ENCODE data around the gene DHX38. TPM values are rescaled to one million over a fixed set of nuclear protein-coding genes. Genes with fewer than 3 reads are reported as not detected.

Gene DHX38
- total RNA-seq, 3 donors from 2014 or later: 50.2 to 60.6 (median 53.7) TPM

DNA sequence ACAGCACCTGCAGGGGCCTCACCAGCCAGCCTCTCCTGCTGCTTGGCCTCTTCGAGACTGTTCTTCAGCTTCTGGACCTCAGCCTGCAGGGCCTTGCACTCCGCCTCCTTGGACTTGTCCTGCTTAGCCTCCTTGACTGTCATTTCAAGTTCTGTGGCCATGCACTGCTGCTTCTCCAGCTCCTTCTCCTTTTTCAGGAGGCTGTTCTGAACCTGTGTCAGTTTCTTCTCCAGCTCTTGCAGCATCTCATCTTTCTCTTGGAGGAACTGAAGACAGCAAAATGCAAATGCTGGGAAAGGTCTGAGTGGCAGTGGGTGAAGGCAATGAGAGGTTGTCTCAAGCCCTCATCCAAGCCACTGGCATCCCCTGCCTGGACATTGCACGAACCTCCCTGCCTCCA is 39.1 kb downstream of the DHX38 start:
- DNase-seq (ENCODE audit: low spot score in 2 of 2): no peak
- H3K36me3 ChIP-seq: no peaks in the 10 kb centered on the region
- H3K27ac ChIP-seq: no peak overlapping the region
- no peaks in the 10 kb centered on the region for H3K9me3 ChIP-seq
- TF ChIP-seq POLR2AphosphoS5 (IDR thresholded peaks at IDR 0.05) (no peak), POLR2A (IDR thresholded peaks at IDR 0.05) (no peak)
- TF ChIP-seq, protein P1, sequence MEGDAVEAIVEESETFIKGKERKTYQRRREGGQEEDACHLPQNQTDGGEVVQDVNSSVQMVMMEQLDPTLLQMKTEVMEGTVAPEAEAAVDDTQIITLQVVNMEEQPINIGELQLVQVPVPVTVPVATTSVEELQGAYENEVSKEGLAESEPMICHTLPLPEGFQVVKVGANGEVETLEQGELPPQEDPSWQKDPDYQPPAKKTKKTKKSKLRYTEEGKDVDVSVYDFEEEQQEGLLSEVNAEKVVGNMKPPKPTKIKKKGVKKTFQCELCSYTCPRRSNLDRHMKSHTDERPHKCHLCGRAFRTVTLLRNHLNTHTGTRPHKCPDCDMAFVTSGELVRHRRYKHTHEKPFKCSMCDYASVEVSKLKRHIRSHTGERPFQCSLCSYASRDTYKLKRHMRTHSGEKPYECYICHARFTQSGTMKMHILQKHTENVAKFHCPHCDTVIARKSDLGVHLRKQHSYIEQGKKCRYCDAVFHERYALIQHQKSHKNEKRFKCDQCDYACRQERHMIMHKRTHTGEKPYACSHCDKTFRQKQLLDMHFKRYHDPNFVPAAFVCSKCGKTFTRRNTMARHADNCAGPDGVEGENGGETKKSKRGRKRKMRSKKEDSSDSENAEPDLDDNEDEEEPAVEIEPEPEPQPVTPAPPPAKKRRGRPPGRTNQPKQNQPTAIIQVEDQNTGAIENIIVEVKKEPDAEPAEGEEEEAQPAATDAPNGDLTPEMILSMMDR (IDR thresholded peaks at IDR 0.05): no peak
- H3K4me3 ChIP-seq: no peak overlapping the region
- intact Hi-C loops (cut with DNase I; ENCODE audit: low total_unique reads): no loop called here
- no peaks in the 10 kb centered on the region for H3K27me3 ChIP-seq
- no peaks in the 10 kb centered on the region for H3K4me1 ChIP-seq

DNA sequence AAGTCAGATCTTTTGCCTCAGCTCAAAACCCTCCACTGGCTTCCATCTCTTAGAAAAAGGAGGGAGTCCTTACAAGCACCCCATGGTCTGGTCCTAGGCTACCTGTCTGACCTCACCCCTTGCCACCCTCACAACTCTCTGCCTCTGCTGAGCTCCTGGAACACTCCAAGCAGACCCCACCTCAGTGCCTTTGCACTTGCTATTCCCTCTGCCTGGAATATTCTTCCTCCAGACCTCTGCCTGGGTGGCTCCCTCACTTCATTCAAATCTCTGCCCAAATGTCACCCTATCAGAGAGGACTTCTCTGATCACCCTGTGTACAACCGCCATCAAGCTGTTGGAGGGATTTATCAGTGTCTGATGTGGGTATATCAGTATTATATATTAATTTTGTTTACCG is 40.9 kb downstream of the DHX38 start:
- H3K27me3 ChIP-seq: no peaks in the 10 kb centered on the region
- intact Hi-C loops (cut with DNase I; ENCODE audit: low total_unique reads): no loop called here

DNA sequence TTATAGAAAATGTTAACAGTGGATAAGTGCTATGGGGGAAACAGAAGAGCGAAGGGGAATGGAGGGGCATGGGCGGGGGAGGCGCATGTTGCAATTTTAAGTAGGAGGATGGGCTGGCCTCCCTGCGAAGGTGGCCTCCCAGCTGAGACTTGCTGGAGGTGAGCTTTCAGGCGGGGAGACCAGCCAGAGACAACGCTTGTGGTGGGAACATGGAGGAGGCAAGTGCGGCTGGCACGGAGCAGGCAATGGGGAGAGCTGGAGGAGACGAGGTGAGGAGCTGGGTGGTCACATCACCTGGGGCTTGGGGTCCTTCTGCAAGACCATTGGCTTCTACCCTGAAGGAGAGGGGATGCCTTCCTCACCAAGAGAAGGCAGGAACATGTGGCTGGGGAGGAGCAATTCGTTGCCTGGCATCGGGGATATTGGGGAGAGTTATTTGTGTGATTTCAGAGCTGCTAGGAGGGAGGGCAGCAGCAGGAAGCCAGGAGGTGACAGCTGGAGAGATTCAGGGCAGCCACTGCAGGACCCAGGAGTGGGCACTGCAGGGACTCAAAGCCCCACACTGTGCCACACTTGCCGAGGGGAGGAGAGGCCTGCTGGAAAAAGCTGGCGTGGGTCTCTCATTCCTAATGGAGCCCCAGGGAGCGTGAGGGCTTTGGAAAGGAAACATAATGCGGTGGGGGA is 43.9 kb downstream of the DHX38 start:
- Histone ChIP-seq H3K36me3 (no peaks in the 10 kb centered on the region), H3K4me1 (no peaks in the 10 kb centered on the region), H3K4me3 (no peak overlapping the region), H3K27ac (no peak overlapping the region), H3K9me3 (no peaks in the 10 kb centered on the region), H3K27me3 (no peaks in the 10 kb centered on the region)
- intact Hi-C loops (cut with DNase I; ENCODE audit: low total_unique reads): no loop called here
- no peak for DNase-seq (ENCODE audit: low spot score in 2 of 2)
- TF ChIP-seq, protein P1 (IDR thresholded peaks at IDR 0.05): no peak
- TF ChIP-seq POLR2A (IDR thresholded peaks at IDR 0.05) (no peak), POLR2AphosphoS5 (IDR thresholded peaks at IDR 0.05) (no peak)

More for the DNA sequence above, 40.9 kb downstream of the DHX38 start:
- H3K9me3 ChIP-seq: no peaks in the 10 kb centered on the region
- TF ChIP-seq POLR2AphosphoS5 (IDR thresholded peaks at IDR 0.05): no peak
- no peak for TF ChIP-seq POLR2A (IDR thresholded peaks at IDR 0.05)
- TF ChIP-seq, protein P1 (IDR thresholded peaks at IDR 0.05): no peak
- H3K27ac ChIP-seq: no peak overlapping the region
- DNase-seq (ENCODE audit: low spot score in 2 of 2): no peak
- H3K4me3 ChIP-seq: no peak overlapping the region
- H3K36me3 ChIP-seq: no peaks in the 10 kb centered on the region
- H3K4me1 ChIP-seq: no peaks in the 10 kb centered on the region

DNA sequence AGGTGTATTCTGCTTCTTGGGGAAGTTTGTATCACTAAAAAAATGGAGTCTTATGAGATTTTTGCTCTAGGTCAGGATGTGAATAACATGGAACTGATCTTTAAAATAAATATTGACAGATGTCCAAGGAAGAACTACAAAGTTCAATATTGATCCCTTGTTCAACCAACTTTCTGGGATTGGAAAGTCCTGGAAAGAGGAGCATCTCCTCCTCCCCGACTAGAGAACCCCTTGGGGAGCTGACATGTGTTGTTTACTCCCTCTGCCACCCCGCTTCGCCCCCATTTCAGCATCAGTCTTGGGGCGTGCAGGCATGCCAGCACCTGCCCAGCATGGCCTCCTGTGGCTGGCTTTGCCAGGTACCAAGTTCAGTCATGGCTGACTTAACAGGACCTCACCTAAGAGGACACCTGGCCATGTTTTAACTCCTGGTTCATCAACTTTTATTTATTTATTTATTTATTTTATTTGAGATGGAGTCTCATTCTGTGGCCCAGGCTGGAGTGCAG is 44.5 kb downstream of the DHX38 start:
- TF ChIP-seq, protein P1 (IDR thresholded peaks at IDR 0.05): no peak
- TF ChIP-seq POLR2A (IDR thresholded peaks at IDR 0.05) (no peak), POLR2AphosphoS5 (IDR thresholded peaks at IDR 0.05) (no peak)
- Histone ChIP-seq H3K36me3 (no peaks in the 10 kb centered on the region), H3K27ac (no peak overlapping the region), H3K4me1 (no peaks in the 10 kb centered on the region), H3K9me3 (no peaks in the 10 kb centered on the region), H3K4me3 (no peak overlapping the region), H3K27me3 (no peaks in the 10 kb centered on the region)
- intact Hi-C loops (cut with DNase I; ENCODE audit: low total_unique reads): no loop called here
- DNase-seq (ENCODE audit: low spot score in 2 of 2): no peak

DNA sequence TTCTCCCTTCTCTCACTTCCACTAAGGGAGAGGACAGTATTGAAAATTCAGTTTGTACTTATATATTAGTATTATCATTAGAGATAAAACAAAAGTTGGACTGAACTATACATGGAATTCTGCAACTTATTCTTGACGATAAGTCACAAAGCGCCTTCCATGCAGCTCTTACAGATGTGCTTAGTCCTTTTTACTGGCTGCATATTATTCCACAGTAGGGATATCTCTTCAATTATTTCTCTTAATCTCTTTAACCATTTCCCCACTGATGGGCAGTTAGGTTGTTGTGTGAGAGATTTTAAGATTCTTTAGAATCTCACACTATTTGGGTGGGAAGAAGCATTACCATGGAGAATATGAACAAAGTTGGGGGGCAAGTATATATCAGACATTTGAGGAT is 46.3 kb downstream of the DHX38 start:
- TF ChIP-seq, protein P1 (IDR thresholded peaks at IDR 0.05): no peak
- TF ChIP-seq POLR2A (IDR thresholded peaks at IDR 0.05): no peak
- no peak for TF ChIP-seq POLR2AphosphoS5 (IDR thresholded peaks at IDR 0.05)
- H3K4me1 ChIP-seq: no peaks in the 10 kb centered on the region
- no peaks in the 10 kb centered on the region for H3K36me3 ChIP-seq
- intact Hi-C loops (cut with DNase I; ENCODE audit: low total_unique reads): no loop called here
- no peak for DNase-seq (ENCODE audit: low spot score in 2 of 2)
- H3K9me3 ChIP-seq: no peaks in the 10 kb centered on the region
- no peaks in the 10 kb centered on the region for H3K27me3 ChIP-seq
- H3K27ac ChIP-seq: no peak overlapping the region
- no peak overlapping the region for H3K4me3 ChIP-seq

Data from breast epithelium (tissue), 4 donors.